Epithelial cell of prostate (primary cell): Measurements from ENCODE around the gene NFRKB.
A peak's percentile ranks its signal among the peaks of the same experiment; 100 is the strongest.
"Not testable (repeated sequence)": the region's sequence is repeated elsewhere in the genome, so short reads cannot be mapped to it uniquely, and the experiment has no call there.

Experiments used
- DNase-seq: peaks from one replicate; pipeline ENCODE4 v3.0.0-alpha.2; 2011; ENCODE audit warnings: low read depth, low spot score
- H3K27ac ChIP-seq: fragments of 450-650 bp; 2 replicates; pipeline ENCODE4 v1.5.1; 2017; ENCODE audit warnings: mild to moderate bottlenecking

The NFRKB gene

GRCh38 chr11:129896062-129896461 lies 684 bp upstream of the NFRKB start:
- no peak overlapping the region for H3K27ac ChIP-seq
- no peak for DNase-seq

- DNase-seq: no peak
- H3K27ac ChIP-seq: peak overlapping the region; percentile 39
Measured at GRCh38 chr11:129894278-129895125, 876 bp downstream of the NFRKB start.

DNA sequence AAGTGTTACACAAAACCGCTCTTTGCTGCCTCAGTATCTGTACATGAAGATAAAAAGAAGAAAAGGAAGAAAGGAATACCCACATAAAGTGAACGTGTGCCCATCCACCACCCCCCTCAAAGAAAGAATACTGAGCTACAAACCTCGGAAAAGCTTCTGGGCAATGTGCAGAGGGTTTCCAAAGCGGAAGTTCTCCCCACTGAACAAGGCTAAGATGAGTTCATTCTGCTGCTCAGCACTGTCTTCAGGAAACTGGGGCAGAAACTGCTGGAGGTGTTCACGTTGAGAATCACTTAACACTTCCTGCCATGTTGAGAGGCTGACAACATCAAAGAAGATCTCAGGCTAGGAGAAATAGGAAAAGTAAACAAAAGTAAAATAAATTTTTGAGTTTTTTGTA lies 6.9 kb downstream of the NFRKB start:
- no peak overlapping the region for H3K27ac ChIP-seq
- no peak for DNase-seq

DNA sequence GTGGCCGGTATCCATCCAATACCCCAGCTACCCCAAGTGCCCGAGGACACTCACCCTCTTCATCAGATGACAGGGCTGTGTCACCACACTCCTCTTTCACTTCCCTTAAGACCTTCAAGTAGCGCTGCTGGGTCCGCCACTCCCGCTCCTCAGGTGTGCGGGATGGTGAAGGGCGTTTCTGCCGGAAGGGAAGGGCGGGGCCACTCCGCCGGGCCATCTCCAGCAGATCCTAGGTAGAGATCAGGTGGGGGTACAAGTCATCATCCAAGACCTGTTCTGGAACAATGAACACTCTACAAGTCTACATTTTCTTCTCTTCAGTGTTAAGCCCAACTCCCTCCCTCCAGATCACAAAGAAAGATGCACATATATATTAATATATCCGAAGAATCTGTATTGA lies 10.0 kb downstream of the NFRKB start:
- H3K27ac ChIP-seq: no peak overlapping the region
- no peak for DNase-seq

- no peak overlapping the region for H3K27ac ChIP-seq
- DNase-seq: no peak
Measured at GRCh38 chr11:129884581-129884980, 10.8 kb downstream of the NFRKB start.

GRCh38 chr11:129881570-129882170 lies 13.7 kb downstream of the NFRKB start:
- no peak for DNase-seq
- no peak overlapping the region for H3K27ac ChIP-seq

- DNase-seq: no peak
- H3K27ac ChIP-seq: no peak overlapping the region
Measured at GRCh38 chr11:129880311-129880710, 15.1 kb downstream of the NFRKB start.

DNA sequence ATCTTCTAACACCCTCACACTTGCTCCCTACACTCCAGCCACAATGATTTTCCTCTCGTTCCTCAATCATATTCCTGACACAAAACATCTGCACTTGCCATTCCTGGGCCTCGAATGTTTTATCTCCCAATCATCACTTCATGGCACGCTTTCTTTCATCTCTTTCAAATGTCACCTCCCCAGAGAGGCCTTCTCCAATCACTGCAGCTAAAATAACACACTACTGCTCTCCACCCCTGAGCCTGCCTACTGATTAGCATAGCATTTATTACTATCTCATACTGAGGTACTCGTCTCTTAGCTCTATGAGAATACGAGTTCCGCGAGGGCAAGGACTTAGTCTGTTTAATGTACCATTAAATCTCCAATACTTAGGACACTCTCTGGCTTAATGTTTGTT lies 23.5 kb downstream of the NFRKB start:
- DNase-seq: no peak
- no peak overlapping the region for H3K27ac ChIP-seq

GRCh38 chr11:129868626-129869025 lies 26.8 kb downstream of the NFRKB start:
- not testable (repeated sequence) for DNase-seq, H3K27ac ChIP-seq

- DNase-seq: no peak
- peak overlapping the region; percentile 96 for H3K27ac ChIP-seq
Measured at GRCh38 chr11:129866311-129866710, 29.1 kb downstream of the NFRKB start.

DNA sequence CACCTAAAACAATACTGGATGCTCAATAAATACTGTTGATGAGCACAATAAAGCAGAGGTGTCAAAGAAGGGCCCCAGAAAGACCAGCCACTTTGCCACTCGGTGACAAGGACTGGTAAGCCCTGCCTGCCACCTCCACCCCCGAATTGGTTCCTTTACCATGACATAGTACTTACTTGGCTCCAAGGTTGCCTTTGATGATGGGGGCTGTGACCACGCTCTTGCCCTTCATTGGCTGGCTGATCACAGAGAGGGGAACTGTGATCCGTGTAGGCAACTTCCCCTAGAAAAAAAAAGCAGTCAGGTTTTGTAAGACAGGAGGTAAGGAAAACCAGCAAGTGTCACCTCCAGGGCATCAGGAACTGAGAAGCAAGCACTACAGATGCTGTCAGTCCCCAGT lies 29.7 kb downstream of the NFRKB start:
- DNase-seq: no peak
- H3K27ac ChIP-seq: peak overlapping the region; percentile 96

GRCh38 chr11:129864811-129865210 lies 30.6 kb downstream of the NFRKB start:
- no peak for DNase-seq
- H3K27ac ChIP-seq: peak overlapping the region; percentile 96

DNA sequence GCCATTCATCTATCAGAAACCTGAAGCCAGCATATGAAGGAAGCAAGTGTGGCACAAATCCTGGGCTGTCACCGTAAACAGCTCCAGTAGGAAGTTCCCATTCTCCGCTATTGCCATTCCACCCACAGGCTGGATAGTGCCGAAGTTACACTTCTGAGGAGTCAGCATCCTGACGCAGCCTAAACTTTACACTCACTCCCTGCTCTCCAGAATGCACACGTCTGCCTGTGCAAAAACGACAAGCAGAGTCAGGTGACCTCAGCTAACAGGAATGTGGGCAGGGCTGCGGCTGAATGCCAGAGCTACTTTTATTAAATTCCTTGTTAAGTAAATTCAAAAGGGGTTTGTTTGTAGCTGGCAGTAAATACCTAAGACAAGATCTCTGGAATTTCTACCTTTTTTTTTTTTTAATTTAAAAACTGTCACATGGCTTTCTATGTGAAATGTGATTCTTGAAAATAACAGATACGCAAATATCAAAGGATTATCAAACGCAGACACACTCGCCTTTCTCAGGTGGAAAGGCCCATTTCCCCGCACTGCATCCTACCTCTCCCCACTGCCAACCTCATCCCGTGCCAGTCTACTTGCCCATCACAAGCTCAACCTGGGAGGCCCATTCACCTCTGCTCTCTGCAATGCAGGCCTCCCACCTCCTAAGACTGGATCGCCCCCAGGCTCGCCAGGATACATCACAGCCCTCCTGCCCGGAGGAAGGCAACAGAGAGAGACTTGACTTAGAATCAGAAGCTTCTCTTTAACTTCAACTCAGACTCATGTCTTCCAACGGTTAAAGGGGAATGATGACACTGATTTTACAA lies 33.5 kb downstream of the NFRKB start:
- DNase-seq: peak; percentile 83
- H3K27ac ChIP-seq: peak overlapping the region; percentile 96

GRCh38 chr11:129856036-129856435 lies 39.3 kb downstream of the NFRKB start:
- no peak overlapping the region for H3K27ac ChIP-seq
- DNase-seq: no peak

DNA sequence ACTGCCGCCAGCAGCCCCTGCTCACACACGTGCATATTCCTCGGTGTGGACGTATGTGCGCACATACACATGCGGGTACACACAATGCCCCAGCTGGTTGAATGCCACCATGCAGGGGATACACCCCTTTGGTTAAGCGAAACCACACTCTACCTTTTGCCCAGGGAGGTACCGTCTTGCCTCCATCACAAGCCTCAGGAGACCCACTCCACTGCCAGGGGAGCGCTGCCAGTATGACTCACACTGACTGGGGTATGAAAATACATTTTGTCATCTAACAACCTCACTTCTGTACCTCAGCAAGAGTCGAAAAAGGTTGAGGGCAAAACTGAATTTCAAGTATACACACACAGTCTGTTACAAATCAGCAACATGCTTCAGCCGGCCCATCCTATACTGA lies 40.3 kb downstream of the NFRKB start:
- peak overlapping the region; percentile 98 for H3K27ac ChIP-seq
- DNase-seq: no peak

GRCh38 chr11:129854232-129854805 lies 41.1 kb downstream of the NFRKB start:
- peak overlapping the region; percentile 98 for H3K27ac ChIP-seq
- DNase-seq: peak; percentile 22

- peak overlapping the region; percentile 98 for H3K27ac ChIP-seq
- peak; percentile 82 for DNase-seq
Measured at GRCh38 chr11:129853518-129854231, 41.7 kb downstream of the NFRKB start.

GRCh38 chr11:129852125-129852740 lies 43.1 kb downstream of the NFRKB start:
- DNase-seq: no peak
- H3K27ac ChIP-seq: peak overlapping the region; percentile 98

DNA sequence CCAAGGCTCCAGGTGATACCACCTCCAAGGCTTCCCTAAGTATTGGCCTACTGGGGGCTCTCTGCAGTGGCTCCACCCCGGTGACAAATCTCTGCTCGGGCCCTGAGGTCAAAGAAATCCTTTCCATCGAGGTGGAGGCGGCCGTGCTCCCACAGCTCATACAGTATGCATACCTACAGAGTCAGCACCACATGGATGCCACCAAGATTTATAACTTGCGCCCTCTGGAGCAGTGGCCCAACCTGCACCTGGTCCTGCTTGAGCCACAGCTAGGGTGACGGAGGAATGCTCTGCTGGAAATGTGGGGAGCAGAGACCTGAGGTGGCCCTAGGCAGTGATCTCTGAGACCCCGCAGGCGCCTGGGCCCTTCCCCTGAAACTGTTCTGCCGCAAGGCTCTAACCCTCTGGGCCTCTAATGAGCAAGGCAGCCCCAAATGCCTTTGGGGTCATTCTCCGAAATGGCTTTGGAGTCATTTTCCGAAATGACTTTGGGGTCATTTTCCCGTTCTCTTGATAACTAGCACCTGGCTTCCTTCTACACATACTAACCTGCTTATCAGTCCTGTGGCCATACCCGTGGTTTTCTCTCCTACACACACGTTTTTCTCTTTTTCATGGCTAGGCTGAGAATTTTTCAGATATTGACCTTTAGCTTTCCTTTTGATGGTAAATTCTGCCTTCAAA lies 45.8 kb downstream of the NFRKB start:
- DNase-seq: no peak
- peak overlapping the region; percentile 99 for H3K27ac ChIP-seq
